Left lung (tissue), 10 donors: ENCODE results near the gene PSMB3. TPM values are rescaled to one million over a fixed set of nuclear protein-coding genes. Genes with fewer than 3 reads are reported as not detected.

Experiments
- ATAC-seq: fragments of 200-7000 bp; cut with Tn5 transposase; one replicate; pipeline ENCODE4 v1.9.1; 2020; ENCODE audit warnings: moderate library complexity
- DNase-seq, 4 donors: peaks; one replicate each; pipeline ENCODE4 v3.0.0-alpha.2; 2013 to 2020
- H3K27ac ChIP-seq, 2 donors: fragments of 200-600 bp; sonication (generic) in 1 of 2; one replicate each; pipeline versions ENCODE4 v1.5.0 to v1.8.0; 2020 to 2021
- H3K27me3 ChIP-seq, 2 donors: fragments of 200-600 bp; sonication (generic) in 1 of 2; one replicate each; pipeline versions ENCODE4 v1.5.0 to v1.8.0; 2020 to 2021
- H3K36me3 ChIP-seq, 2 donors: fragments of 200-600 bp; sonication (generic) in 1 of 2; one replicate each; pipeline versions ENCODE4 v1.5.0 to v1.8.0; 2020 to 2021
- H3K4me1 ChIP-seq, 2 donors: fragments of 200-600 bp; one replicate each; pipeline ENCODE4 v1.8.0; 2021
- H3K4me3 ChIP-seq, 2 donors: fragments of 200-600 bp; sonication (generic) in 1 of 2; one replicate each; pipeline versions ENCODE4 v1.5.0 to v1.8.0; 2020 to 2021; ENCODE audit warnings: mild to moderate bottlenecking in 1 of 2
- H3K9me3 ChIP-seq, 2 donors: fragments of 200-600 bp; sonication (generic) in 1 of 2; one replicate each; pipeline versions ENCODE4 v1.5.0 to v1.8.0; 2020 to 2021
- CTCF ChIP-seq, 2 donors: fragments of 200-600 bp; sonication (generic) in 1 of 2; IDR thresholded peaks; one replicate each; pipeline versions ENCODE4 v1.5.0 to v1.8.0; 2021; ENCODE audit warnings: antibody characterized with exemption in 2 of 2
- intact Hi-C, 2 donors: fragments of 100-400 bp; cut with DNase I; formaldehyde crosslinking; loops; one replicate each; pipeline versions ENCODE4 v1.11.2 to v1.14.2; 2022
- polyA plus RNA-seq, 6 donors: library from polyadenylated mRNA; unstranded; fragments of 120-200 nt; gene quantifications; one replicate each; pipeline ENCODE4 v1.2.1, GENCODE V29; 2013; ENCODE audit not compliant: insufficient read length in 6 of 6
- total RNA-seq, 2 donors: library from RNA; stranded (reverse); fragmentation: NEBNext Ultra II Directional; extraction: Animal tissue kit (Norgen Biotek cat#: 25700); gene quantifications; one replicate each; pipeline ENCODE4 v1.2.1, GENCODE V29; 2021
- donor health status: DM: no; HTN: yes; CAD: no.
- donor health status: DM: no; HTN: no; CAD: no.

PSMB3 gene
- total and polyA plus RNA-seq, 8 donors: 84.9 to 191 (median 90.7) TPM

- intact Hi-C loops: no loop called here
- H3K4me1 ChIP-seq: peaks cover 0 to 3% of the 10 kb centered on the region in 2 donors
- no peaks in the 10 kb centered on the region for H3K27me3 ChIP-seq
- H3K4me3 ChIP-seq: no peak overlapping the region
- ATAC-seq: no peak
- TF ChIP-seq CTCF (IDR thresholded peaks at IDR 0.05): no peak
- no peaks in the 10 kb centered on the region for H3K9me3 ChIP-seq
- H3K27ac ChIP-seq: no peak overlapping the region
- DNase-seq: no peak
- peaks cover 0 to 100% of the 10 kb centered on the region in 2 donors for H3K36me3 ChIP-seq
Observed at GRCh38 chr17:38762231-38762630, 9.7 kb downstream of the PSMB3 start.

- no peak overlapping the region for H3K27ac ChIP-seq
- TF ChIP-seq CTCF (IDR thresholded peaks at IDR 0.05): no peak
- peaks cover 0 to 100% of the 10 kb centered on the region in 2 donors for H3K36me3 ChIP-seq
- no peak overlapping the region for H3K4me3 ChIP-seq
- ATAC-seq: no peak
- H3K9me3 ChIP-seq: no peaks in the 10 kb centered on the region
- intact Hi-C loops: no loop called here
- DNase-seq: no peak
- H3K27me3 ChIP-seq: no peaks in the 10 kb centered on the region
- peaks cover 2 to 11% of the 10 kb centered on the region in 2 donors for H3K4me1 ChIP-seq
Observed at GRCh38 chr17:38766341-38766740, 13.8 kb downstream of the PSMB3 start.

GRCh38 chr17:38768417-38768816, 15.9 kb downstream of the PSMB3 start:
- peak; percentile 59 for ATAC-seq
- Histone ChIP-seq H3K4me3 (no peak overlapping the region), H3K4me1 (peaks cover 2 to 11% of the 10 kb centered on the region in 2 donors), H3K36me3 (peaks cover 0 to 100% of the 10 kb centered on the region in 2 donors), H3K9me3 (no peaks in the 10 kb centered on the region), H3K27ac (peak overlapping the region in 1 of 2 donors; percentile 33), H3K27me3 (no peaks in the 10 kb centered on the region)
- peak in 1 of 4 donors; percentile 40 for DNase-seq
- intact Hi-C loops: no loop called here
- TF ChIP-seq CTCF (IDR thresholded peaks at IDR 0.05): no peak

- no peak for TF ChIP-seq CTCF (IDR thresholded peaks at IDR 0.05)
- intact Hi-C loops: no loop called here
- Histone ChIP-seq H3K4me3 (no peak overlapping the region), H3K9me3 (no peaks in the 10 kb centered on the region), H3K27ac (no peak overlapping the region), H3K36me3 (peaks cover 0 to 100% of the 10 kb centered on the region in 2 donors), H3K27me3 (no peaks in the 10 kb centered on the region), H3K4me1 (peaks cover 1 to 5% of the 10 kb centered on the region in 2 donors)
- DNase-seq (no peak), ATAC-seq (no peak)
Observed at GRCh38 chr17:38773258-38773657, 20.7 kb downstream of the PSMB3 start.

GRCh38 chr17:38777641-38778250, 25.2 kb downstream of the PSMB3 start:
- intact Hi-C loops: no loop called here
- DNase-seq: no peak
- no peak for TF ChIP-seq CTCF (IDR thresholded peaks at IDR 0.05)
- Histone ChIP-seq H3K27me3 (no peaks in the 10 kb centered on the region), H3K9me3 (no peaks in the 10 kb centered on the region), H3K4me1 (no peaks in the 10 kb centered on the region), H3K36me3 (peaks cover 0 to 100% of the 10 kb centered on the region in 2 donors), H3K27ac (no peak overlapping the region), H3K4me3 (no peak overlapping the region)
- no peak for ATAC-seq
